ENCODE measurements around the gene COG5.

Gene COG5

DNA sequence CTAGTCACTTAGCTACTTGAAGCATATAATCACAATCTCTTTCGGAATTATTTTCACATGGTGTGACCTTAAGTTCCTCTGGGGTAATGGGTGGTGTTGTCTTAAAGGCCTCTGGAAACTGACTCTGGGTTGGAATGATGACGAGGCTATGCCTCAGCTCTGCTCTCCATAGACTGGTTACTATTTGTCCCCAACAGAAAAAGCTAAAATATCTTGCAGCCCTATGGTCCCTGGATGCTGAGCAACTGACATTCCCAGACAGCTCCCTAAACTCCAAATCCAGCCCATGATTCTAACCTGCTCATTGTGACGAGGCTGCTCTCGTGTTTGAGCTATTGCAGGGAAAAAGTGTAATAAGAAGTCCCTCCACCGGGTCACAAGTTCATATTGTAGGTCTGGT, 343.4 kb downstream of the COG5 start:
- Histone ChIP-seq H3K36me3 (ENCODE audit: control insufficient read depth, insufficient read depth, low read length) (no peaks in the 10 kb centered on the region), H3K9me3 (ENCODE audit: control insufficient read depth, low read length) (no peaks in the 10 kb centered on the region), H3K4me1 (no peaks in the 10 kb centered on the region), H3K27me3 (ENCODE audit: control insufficient read depth, insufficient read depth, low read length) (no peaks in the 10 kb centered on the region), H2AFZ (no peak overlapping the region), H3K4me2 (ENCODE audit: low read length) (no peak overlapping the region), H3K9ac (no peak overlapping the region), H3K4me3 (ENCODE audit: low read depth, low read length) (no peak overlapping the region), H3K27ac (no peak overlapping the region), H3K79me2 (no peaks in the 10 kb centered on the region)
- TF ChIP-seq, protein P1, sequence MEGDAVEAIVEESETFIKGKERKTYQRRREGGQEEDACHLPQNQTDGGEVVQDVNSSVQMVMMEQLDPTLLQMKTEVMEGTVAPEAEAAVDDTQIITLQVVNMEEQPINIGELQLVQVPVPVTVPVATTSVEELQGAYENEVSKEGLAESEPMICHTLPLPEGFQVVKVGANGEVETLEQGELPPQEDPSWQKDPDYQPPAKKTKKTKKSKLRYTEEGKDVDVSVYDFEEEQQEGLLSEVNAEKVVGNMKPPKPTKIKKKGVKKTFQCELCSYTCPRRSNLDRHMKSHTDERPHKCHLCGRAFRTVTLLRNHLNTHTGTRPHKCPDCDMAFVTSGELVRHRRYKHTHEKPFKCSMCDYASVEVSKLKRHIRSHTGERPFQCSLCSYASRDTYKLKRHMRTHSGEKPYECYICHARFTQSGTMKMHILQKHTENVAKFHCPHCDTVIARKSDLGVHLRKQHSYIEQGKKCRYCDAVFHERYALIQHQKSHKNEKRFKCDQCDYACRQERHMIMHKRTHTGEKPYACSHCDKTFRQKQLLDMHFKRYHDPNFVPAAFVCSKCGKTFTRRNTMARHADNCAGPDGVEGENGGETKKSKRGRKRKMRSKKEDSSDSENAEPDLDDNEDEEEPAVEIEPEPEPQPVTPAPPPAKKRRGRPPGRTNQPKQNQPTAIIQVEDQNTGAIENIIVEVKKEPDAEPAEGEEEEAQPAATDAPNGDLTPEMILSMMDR (IDR thresholded peaks at IDR 0.05), result no peak

DNA sequence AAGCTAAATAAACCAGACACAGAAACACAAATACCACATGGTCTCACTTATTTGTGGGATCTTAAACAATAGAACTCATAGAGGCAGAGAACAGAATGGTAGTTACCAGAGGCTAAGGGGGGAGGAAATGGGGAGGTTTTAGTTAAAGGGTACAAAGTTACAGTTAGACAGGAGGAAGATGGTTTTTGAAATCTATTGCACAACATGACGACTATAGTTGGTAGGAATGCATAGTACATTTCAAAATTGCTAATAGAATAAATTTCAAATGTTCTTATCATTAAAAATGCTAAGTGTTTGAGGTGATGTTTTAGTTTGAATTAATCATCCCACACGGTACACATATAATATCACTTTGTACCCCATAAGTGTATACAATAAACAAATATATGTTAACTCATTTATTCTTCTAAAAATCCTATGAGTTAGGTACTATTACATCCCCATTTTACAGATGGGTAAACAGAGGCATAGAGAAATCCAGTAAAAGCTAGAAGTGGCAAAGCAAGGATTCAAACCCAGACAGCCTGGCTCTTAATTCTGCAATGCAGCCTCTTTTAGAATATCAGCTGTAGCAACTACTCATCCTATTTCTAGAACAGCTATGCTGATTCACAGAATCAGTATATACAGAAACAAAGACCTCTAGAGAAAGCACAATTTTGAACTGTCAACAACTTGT, 344.0 kb downstream of the COG5 start:
- Histone ChIP-seq H3K27ac (no peak overlapping the region), H3K4me2 (ENCODE audit: low read length) (no peak overlapping the region), H3K9me3 (ENCODE audit: control insufficient read depth, low read length) (no peaks in the 10 kb centered on the region), H3K27me3 (ENCODE audit: control insufficient read depth, insufficient read depth, low read length) (no peaks in the 10 kb centered on the region), H3K9ac (no peak overlapping the region), H3K79me2 (no peaks in the 10 kb centered on the region), H3K4me3 (ENCODE audit: low read depth, low read length) (no peak overlapping the region), H3K36me3 (ENCODE audit: control insufficient read depth, insufficient read depth, low read length) (no peaks in the 10 kb centered on the region), H2AFZ (no peak overlapping the region), H3K4me1 (no peaks in the 10 kb centered on the region)
- TF ChIP-seq, protein P1 (IDR thresholded peaks at IDR 0.05), result no peak

DNA sequence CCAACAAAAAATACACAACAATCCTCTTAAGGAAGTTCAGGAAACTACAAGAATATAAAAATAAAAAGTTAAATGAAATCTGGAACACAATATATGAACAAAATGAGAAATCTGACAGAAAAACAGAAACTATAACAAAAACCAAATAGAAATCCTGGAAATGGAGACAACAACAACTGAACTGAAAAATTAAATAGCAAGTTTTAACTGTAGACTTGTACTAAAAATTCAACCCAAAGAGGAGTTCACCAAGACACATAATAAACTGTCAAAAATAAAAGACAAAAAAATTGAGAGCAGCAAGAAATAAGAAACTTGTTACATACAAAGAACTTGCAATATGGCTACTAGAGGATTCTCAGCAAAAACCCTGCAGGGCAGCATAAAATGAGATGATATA, 349.8 kb downstream of the COG5 start:
- Histone ChIP-seq H3K36me3 (ENCODE audit: control insufficient read depth, insufficient read depth, low read length) (no peaks in the 10 kb centered on the region), H3K4me3 (ENCODE audit: low read depth, low read length) (no peak overlapping the region), H3K9me3 (ENCODE audit: control insufficient read depth, low read length) (no peaks in the 10 kb centered on the region), H3K27ac (no peak overlapping the region), H3K9ac (no peak overlapping the region), H3K79me2 (no peaks in the 10 kb centered on the region), H3K4me1 (peaks cover 10% of the 10 kb centered on the region), H3K4me2 (ENCODE audit: low read length) (no peak overlapping the region), H2AFZ (no peak overlapping the region), H3K27me3 (ENCODE audit: control insufficient read depth, insufficient read depth, low read length) (no peaks in the 10 kb centered on the region)
- TF ChIP-seq, protein P1 (IDR thresholded peaks at IDR 0.05), result no peak

DNA sequence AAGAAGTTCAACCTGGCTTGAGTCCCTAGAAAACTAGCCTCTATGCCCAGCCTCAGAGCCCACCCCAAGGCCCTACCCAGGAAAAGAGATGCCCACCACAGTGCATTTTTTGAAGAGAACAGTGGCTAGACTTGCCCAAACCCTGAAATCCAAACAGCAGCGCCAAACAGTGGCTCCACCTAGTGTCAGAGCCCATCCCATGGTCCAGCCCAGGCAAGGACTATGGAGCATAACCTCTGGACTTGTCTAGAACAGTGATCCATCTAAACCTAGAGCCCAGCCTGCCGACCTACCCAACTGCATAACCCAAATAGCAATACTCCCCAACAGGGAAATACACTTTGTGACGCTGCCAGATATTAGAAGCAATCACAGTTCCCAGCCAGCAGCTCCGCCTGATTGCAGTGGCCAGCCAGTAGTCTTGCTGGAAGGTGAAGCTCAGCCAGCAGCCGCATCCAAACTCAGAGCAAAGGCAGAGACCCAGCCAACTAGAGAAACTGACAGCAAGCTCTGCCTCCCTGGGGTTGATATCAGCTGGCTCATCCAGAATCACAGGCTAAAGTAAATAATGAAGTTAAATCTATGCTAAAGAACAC, 350.4 kb downstream of the COG5 start:
- Histone ChIP-seq H3K79me2 (no peaks in the 10 kb centered on the region), H3K27ac (no peak overlapping the region), H3K36me3 (ENCODE audit: control insufficient read depth, insufficient read depth, low read length) (no peaks in the 10 kb centered on the region)

More for the DNA sequence above, 350.4 kb downstream of the COG5 start:
- H3K4me3 ChIP-seq (ENCODE audit: low read depth, low read length), result no peak overlapping the region
- peaks cover 16% of the 10 kb centered on the region for H3K4me1 ChIP-seq
- H3K27me3 ChIP-seq (ENCODE audit: control insufficient read depth, insufficient read depth, low read length), result no peaks in the 10 kb centered on the region
- H3K9me3 ChIP-seq (ENCODE audit: control insufficient read depth, low read length), result no peaks in the 10 kb centered on the region
- TF ChIP-seq, protein P1 (IDR thresholded peaks at IDR 0.05), result no peak
- H3K9ac ChIP-seq, result no peak overlapping the region
- no peak overlapping the region for H3K4me2 ChIP-seq (ENCODE audit: low read length)
- no peak overlapping the region for H2AFZ ChIP-seq

All from parathyroid adenoma (tissue), 2 donors.